HUES6 (cell line): ENCODE results near the gene PLIN3.
"Not testable (repeated sequence)": the region's sequence is repeated elsewhere in the genome, so short reads cannot be mapped to it uniquely, and the experiment has no call there.

ENCODE experiments used
- H3K27ac ChIP-seq: 2 replicates; pipeline ENCODE4 v1.7.0; 2013; ENCODE audit warnings: low read depth, mild to moderate bottlenecking, low read length, inconsistent platforms
- H3K27me3 ChIP-seq: 2 replicates; pipeline ENCODE4 v1.6.1; 2013; ENCODE audit warnings: low read length; ENCODE audit not compliant: control insufficient read depth, insufficient read depth
- H3K36me3 ChIP-seq: 2 replicates; pipeline ENCODE4 v1.6.1; 2013; ENCODE audit warnings: low read length; ENCODE audit not compliant: control insufficient read depth, insufficient read depth
- H3K4me1 ChIP-seq: 2 replicates; pipeline ENCODE4 v1.6.1; 2013; ENCODE audit warnings: low read length; ENCODE audit not compliant: control insufficient read depth, insufficient read depth
- H3K4me3 ChIP-seq: 2 replicates; pipeline ENCODE4 v1.5.1; 2013; ENCODE audit warnings: low read depth, low read length
- H3K9ac ChIP-seq: one replicate; pipeline ENCODE4 v1.6.1; 2013; ENCODE audit warnings: mild to moderate bottlenecking, low read length
- H3K9me3 ChIP-seq: 2 replicates; pipeline ENCODE4 v1.6.1; 2013; ENCODE audit warnings: low read depth, low read length; ENCODE audit not compliant: control insufficient read depth, insufficient read depth

Gene PLIN3

DNA sequence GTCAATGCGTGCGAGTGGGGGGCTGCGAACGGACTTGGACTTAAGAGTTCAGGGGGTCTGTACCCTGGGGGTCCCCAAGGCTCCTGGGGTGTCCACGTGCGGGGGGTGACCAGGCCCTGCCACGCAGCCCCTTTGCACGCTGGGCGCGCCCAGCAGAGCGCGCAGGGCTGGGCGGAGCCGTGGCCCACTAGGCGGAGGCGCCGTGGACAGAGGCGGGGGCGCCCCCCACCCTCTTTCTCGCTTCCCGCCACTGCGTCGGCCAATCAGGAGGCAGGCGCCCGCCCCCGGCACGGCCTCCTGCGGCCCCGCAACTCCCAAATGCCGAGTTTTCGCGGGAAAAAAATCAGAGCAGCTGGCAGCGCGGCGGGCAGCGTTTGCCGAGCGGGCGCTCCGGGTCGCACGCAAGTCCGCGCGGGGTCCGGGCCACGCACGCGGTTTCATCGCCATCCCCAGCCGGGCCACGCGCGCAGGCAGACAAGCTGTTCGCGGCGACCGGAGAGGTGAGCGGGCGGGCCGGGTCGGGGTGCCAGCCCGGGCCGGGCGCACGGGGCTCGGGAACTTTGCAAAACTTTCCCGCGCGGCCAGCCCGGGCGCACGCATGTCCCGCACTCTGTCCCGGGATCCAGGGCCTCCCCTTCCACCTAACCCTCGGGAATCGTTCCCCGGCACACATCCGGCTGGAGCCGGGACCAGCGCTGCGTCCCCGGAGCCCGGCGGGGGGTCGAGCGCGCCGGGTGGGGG is 41.9 kb upstream of the PLIN3 start, which contains the start of gene UHRF1:
Gene UHRF1, plus strand, starts transcription at position 346 of the 741 bp plus-strand sequence. CDS start 1,385 bp downstream, outside the sequence.
- H3K36me3 ChIP-seq: peaks cover 26% of the 10 kb centered on the region
- peak within 1 kb of the TSS; percentile 57 for H3K4me3 ChIP-seq
- H3K9me3 ChIP-seq: no peaks in the 10 kb centered on the region
- H3K27me3 ChIP-seq: no peaks in the 10 kb centered on the region
- H3K9ac ChIP-seq: peak within 1 kb of the TSS; percentile 81
- H3K4me1 ChIP-seq: peaks cover 26% of the 10 kb centered on the region
- peak within 1 kb of the TSS; percentile 76; the same call in 1 of the 2 replicates for H3K27ac ChIP-seq

DNA sequence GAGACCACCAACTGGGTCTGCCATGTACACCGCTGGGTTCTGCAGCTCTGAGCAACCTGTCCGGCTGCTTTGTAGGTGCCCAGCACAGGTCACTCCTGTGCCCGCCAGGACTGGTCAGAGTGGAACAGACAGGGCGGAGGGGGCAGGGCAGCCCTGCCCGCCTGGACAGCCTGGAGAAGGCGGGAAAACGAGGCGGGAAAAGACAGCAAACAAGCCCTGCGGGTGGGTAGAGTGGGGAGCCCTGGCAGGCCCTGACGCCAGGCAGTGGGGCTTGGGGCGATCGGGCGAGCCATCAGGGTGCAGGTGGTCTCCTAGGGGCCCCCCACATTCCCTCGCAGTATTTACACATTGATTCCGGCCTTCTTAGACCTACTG is 41.3 kb upstream of the PLIN3 start:
- peak overlapping the region; percentile 81 for H3K9ac ChIP-seq
- peaks cover 21% of the 10 kb centered on the region for H3K36me3 ChIP-seq
- no peaks in the 10 kb centered on the region for H3K27me3 ChIP-seq
- peak overlapping the region; percentile 57; the same call in 1 of the 2 replicates for H3K4me3 ChIP-seq
- peaks cover 22% of the 10 kb centered on the region for H3K4me1 ChIP-seq
- no peaks in the 10 kb centered on the region for H3K9me3 ChIP-seq
- H3K27ac ChIP-seq: peak overlapping the region; percentile 76; the same call in 1 of the 2 replicates

DNA sequence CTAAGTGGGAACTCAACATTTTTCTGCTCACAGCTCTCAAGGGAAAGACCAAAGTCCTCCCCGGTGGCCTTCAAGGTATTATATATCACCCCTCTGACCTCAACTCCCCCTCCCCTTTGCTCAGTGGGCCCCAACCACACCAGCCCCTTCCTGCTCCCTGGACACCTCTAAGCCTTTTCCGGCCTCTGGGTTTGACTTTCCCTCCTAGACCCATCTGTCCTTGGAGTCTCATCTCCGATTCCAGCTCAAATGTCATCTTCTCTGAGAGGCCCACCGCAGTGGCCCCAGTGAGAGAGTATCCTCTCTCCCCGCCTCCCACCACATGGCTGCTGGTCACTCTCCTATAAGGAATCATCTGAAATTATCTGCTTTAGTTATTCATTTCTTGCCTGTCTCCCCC is 40.9 kb upstream of the PLIN3 start:
- H3K4me3 ChIP-seq: no peak overlapping the region
- H3K36me3 ChIP-seq: peaks cover 18% of the 10 kb centered on the region
- peak overlapping the region; percentile 81 for H3K9ac ChIP-seq
- no peaks in the 10 kb centered on the region for H3K9me3 ChIP-seq
- H3K27ac ChIP-seq: no peak overlapping the region
- H3K27me3 ChIP-seq: no peaks in the 10 kb centered on the region
- H3K4me1 ChIP-seq: peaks cover 22% of the 10 kb centered on the region

GRCh38 chr19:4906963-4907362 is 39.5 kb upstream of the PLIN3 start:
- Histone ChIP-seq H3K9me3 (no peaks in the 10 kb centered on the region), H3K9ac (no peak overlapping the region), H3K27ac (no peak overlapping the region), H3K27me3 (no peaks in the 10 kb centered on the region), H3K4me1 (peaks cover 19% of the 10 kb centered on the region), H3K4me3 (no peak overlapping the region), H3K36me3 (peaks cover 4% of the 10 kb centered on the region; the same call in 1 of the 2 replicates)

GRCh38 chr19:4904481-4904880 is 37.0 kb upstream of the PLIN3 start:
- Histone ChIP-seq H3K9me3 (no peaks in the 10 kb centered on the region), H3K36me3 (no peaks in the 10 kb centered on the region), H3K27me3 (no peaks in the 10 kb centered on the region), H3K27ac (no peak overlapping the region), H3K9ac (no peak overlapping the region), H3K4me3 (no peak overlapping the region), H3K4me1 (peaks cover 4% of the 10 kb centered on the region; the same call in 1 of the 2 replicates)

DNA sequence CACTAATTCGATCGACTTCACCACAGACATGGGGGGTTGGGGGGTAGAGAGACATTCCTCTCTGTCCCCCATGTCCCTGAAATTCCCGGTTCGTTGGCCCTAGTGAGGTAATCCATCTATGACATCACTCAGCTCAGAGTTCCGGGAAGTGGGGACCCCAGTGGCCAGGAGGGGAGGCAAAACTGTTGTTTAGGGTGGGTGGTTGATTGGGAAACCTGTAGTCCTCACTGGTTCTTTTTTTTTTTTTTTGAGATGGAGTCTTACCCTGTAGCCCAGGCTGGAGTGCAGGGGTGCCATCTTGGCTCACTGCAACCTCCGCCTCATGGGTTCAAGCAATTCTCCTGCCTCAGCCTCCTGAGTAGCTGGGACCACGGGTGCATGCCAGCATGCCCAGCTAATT is 35.3 kb upstream of the PLIN3 start, which contains the start of gene ARRDC5:
Gene ARRDC5, minus strand, starts transcription at position 101 of the 400 bp plus-strand sequence. Its CDS starts 71 bp downstream, at position 30.
- Histone ChIP-seq H3K4me3 (no peak within 1 kb of the TSS), H3K4me1 (no peaks in the 10 kb centered on the region), H3K27me3 (0 out of 2 replicates have a peak, but pooled peaks cover 3% of the 10 kb centered on the region), H3K36me3 (no peaks in the 10 kb centered on the region), H3K9ac (no peak within 1 kb of the TSS), H3K27ac (no peak within 1 kb of the TSS), H3K9me3 (no peaks in the 10 kb centered on the region)

GRCh38 chr19:4900879-4901278 is 33.4 kb upstream of the PLIN3 start:
- not testable (repeated sequence) for H3K9me3 ChIP-seq, H3K27ac ChIP-seq, H3K4me3 ChIP-seq, H3K4me1 ChIP-seq, H3K36me3 ChIP-seq, H3K9ac ChIP-seq
- H3K27me3 ChIP-seq: peaks cover 14% of the 10 kb centered on the region

DNA sequence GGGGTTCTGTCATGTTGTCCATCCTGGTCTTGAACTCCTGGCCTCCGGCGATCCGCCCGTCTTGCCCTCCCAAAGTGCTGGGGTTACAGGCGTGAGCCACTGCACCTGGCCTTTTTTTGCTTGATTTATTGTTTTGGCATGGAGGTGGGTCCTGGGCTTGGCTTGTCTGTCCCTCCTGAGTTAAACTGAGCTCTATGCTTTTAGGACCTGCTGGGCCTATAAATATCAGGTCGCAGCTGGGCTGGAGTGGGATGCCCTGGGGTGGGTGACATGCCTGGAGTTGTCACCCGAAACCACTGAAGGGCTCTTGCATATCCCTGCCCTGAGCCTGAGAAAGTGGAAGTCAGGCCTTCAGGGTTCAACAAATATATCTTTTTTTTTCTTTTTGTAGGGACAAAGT is 29.7 kb upstream of the PLIN3 start:
- H3K27ac ChIP-seq: no peak overlapping the region
- H3K9ac ChIP-seq: no peak overlapping the region
- peaks cover 25% of the 10 kb centered on the region for H3K27me3 ChIP-seq
- no peak overlapping the region for H3K4me3 ChIP-seq
- no peaks in the 10 kb centered on the region for H3K4me1 ChIP-seq
- H3K36me3 ChIP-seq: no peaks in the 10 kb centered on the region
- no peaks in the 10 kb centered on the region for H3K9me3 ChIP-seq

- H3K27ac ChIP-seq: no peak overlapping the region
- H3K4me1 ChIP-seq: no peaks in the 10 kb centered on the region
- H3K9me3 ChIP-seq: no peaks in the 10 kb centered on the region
- no peaks in the 10 kb centered on the region for H3K36me3 ChIP-seq
- no peak overlapping the region for H3K9ac ChIP-seq
- H3K4me3 ChIP-seq: no peak overlapping the region
- peaks cover 29% of the 10 kb centered on the region for H3K27me3 ChIP-seq
Measured at GRCh38 chr19:4896372-4896771, 28.9 kb upstream of the PLIN3 start.

DNA sequence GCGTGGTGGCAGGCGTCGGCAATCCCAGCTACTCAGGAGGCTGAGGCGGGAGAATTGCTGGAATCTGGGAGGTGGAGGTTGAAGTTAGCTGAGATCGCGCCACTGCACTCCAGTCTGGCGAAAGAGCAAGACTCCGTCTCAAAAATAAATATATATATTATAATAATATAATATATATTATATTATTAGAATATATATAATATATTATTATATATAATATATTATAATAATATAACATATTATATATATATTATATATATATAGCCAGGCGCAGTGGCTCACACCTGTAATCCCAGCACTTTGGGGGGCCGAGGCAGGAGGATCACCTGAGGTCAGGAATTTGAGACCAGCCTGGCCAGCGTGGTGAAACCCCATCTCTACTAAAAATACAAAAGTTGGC is 25.5 kb upstream of the PLIN3 start:
- not testable (repeated sequence) for H3K36me3 ChIP-seq, H3K27ac ChIP-seq, H3K9me3 ChIP-seq, H3K9ac ChIP-seq, H3K4me1 ChIP-seq, H3K4me3 ChIP-seq
- H3K27me3 ChIP-seq: peaks cover 38% of the 10 kb centered on the region

GRCh38 chr19:4891066-4891465 is 23.6 kb upstream of the PLIN3 start:
- Histone ChIP-seq H3K27me3 (peaks cover 26% of the 10 kb centered on the region), H3K27ac (no peak overlapping the region), H3K9ac (no peak overlapping the region), H3K36me3 (no peaks in the 10 kb centered on the region), H3K9me3 (no peaks in the 10 kb centered on the region), H3K4me1 (no peaks in the 10 kb centered on the region), H3K4me3 (no peak overlapping the region)
